ENCODE measurements around the gene GNAT2.
A peak's percentile ranks its signal among the peaks of the same experiment; 100 is the strongest.

The GNAT2 gene

DNA sequence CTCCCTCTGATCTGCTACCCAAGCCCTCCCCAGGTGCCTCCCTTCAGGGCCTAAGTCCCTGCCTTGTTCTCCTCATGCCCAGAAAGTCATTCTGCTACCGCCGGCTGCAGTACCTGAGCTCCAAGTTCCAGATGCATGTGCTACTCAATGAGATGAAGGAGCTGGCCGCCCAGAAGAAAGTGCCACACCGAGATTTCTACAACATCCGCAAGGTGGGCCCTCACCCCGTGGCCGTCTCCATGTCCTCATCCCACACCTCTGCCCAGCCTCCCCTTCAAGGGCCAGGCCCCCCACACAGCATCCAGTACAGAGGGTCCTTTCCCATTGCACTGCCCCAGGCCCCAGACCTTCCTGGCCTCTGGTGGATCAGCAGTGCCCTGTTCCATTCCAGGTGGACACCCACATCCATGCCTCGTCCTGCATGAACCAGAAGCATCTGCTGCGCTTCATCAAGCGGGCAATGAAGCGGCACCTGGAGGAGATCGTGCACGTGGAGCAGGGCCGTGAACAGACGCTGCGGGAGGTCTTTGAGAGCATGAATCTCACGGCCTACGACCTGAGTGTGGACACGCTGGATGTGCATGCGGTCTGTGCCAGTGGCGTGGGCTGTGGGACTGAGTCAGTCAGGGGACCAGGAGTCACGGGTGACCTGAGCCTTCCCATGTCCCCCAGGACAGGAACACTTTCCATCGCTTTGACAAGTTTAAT lies 8.4 kb upstream of the GNAT2 start:
- no peak for DNase-seq (ENCODE audit: low read depth in 2 of 2)

DNA sequence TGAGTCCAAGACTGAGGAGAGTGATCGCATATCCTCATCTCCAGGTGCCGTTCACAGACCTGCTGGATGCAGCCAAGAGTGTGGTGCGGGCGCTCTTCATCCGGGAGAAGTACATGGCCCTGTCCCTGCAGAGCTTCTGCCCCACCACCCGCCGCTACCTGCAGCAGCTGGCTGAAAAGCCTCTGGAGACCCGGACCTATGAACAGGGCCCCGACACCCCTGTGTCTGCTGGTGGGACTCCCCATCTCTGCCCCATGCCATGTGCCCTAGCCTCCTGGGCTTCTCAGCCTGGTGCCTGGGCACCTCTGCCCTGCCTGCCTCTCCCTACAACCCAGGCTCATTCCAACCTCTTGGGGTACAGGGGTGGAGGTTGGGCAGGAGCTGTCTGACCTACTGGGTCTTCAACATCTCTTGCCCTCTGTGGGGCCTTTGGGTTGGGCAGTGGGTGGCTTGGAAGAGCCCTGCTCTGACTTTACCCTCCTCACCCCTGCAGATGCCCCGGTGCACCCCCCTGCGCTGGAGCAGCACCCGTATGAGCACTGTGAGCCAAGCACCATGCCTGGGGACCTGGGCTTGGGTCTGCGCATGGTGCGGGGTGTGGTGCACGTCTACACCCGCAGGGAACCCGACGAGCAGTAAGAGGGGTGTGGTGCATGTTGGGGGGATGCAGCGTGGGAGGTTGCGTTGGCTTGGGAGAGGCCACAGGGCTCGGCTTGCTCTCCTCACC lies 7.4 kb upstream of the GNAT2 start:
- DNase-seq (ENCODE audit: low read depth in 2 of 2) = no peak

DNA sequence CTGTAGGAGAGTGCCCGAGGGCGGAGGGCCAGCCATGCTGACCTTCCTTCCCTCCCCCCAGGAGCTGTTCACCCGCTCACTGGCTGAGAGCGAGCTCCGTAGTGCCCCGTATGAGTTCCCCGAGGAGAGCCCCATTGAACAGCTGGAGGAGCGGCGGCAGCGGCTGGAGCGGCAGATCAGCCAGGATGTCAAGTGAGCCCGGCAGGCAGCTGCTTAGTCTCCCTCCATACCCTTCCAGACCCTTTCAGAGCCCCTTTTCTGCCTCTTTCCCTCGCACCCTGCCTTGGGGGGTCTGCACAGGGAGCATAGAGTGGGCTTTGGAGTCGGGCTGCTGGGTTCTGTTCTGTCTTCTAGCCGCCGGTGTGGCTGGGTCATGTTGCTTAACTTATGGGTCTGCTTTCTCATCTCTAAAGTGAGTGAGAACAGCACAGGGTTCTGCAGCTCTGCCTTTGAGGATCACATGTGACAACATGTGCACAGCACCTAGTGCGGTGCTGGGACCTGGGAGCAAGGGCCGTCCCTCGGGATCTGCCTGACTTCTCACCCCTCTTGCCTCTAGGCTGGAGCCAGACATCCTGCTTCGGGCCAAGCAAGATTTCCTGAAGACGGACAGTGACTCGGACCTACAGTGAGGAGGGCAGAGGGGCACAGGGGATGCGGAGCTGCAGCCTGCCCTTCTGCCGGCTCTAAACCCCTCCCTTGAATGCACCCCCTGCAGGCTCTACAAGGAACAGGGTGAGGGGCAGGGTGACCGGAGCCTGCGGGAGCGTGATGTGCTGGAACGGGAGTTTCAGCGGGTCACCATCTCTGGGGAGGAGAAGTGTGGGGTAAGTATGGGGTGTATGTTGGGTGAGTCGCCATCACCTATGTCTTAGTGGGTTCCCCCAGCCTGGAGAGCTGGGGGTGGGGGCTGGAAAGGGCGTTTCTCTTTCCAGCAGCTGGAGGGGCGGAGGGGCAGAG lies 6.5 kb upstream of the GNAT2 start:
- no peak for DNase-seq (ENCODE audit: low read depth in 2 of 2)

DNA sequence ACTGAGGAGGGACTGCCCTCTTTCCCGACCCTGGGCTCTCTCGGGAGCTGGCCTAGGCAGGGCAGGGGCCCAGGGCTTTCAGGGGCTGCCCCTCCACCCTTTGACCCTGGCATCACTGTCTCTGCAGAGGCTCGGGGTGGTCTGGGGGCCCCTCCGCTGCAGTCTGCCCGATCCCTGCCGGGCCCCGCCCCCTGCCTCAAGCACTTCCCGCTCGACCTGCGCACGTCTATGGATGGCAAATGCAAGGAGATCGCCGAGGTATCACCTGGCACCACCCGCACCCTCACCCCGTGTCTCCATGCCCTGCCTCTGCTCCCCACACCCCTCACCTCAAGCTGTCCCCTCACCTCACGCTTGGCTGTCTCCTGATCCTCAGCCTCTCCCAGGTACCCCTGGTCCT lies 5.8 kb upstream of the GNAT2 start:
- no peak for DNase-seq (ENCODE audit: low read depth in 2 of 2)

DNA sequence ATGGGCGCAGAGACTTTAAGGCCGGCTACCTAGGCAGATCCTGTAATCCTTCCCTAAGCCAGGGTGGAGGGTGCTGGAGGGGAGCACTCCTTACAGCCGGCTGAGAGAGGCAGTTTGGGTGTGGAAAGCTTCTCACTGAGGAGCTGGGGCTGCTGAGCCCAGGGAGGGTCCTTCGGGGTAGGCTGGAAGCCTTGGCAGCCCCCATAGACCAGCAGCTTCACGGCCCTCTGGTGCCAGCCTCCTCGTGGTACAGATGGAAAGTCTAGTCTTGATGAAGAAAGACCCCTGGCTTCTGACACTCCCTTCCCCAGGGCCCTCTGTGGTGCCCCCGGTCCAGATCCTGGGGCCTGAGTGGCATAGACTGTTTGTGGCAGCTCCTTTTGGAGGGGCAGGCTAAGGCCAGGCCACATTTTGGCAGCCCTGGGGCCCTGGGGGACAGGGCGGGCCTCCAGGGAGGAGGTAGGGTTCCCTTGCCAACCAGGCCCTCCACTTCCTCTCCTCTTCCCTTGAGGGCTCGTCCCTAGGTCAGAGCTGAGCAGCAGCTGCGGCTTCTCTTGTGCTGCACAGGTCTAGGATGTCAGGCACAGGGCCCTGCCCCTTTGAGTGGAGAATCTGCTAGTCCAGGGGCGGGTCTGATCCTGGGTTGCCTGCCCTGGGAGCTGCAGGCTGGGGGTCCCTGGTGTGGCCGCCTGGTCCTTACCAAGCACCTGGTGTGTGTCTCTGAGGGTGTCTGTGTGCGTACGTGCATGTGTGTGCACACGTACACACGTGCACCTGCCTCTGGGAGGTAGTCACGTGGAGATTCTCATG lies 5.0 kb upstream of the GNAT2 start:
- DNase-seq (ENCODE audit: low read depth in 2 of 2) = no peak

DNA sequence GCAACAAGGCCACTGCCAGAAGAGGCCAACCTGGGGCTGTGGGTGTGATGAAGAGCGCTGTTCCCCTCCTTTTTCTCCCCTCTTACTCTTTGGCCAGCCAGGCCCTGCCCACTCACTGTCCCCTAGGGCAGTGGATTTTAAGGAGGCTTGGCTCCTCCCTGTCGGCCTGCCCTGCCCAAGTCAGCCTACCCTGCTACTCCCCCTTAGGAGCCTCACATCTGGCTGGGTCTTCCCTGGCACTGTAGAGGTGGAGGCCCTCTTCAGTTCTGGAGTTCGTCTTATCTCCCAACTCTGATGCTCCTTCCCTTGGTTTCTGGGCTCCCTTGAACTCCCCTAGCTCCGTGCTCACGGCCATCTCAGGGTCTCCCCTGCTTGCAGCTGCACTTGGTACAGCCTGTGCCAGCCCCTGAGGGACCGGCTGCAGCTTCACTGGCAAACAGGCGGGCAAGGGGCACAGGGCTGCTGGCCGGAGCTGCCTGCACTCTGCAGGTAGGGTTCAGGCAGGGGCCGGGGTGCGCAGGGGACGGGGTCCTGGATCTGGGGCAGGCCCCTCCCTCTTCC lies 4.3 kb upstream of the GNAT2 start:
- no peak for DNase-seq (ENCODE audit: low read depth in 2 of 2)

DNA sequence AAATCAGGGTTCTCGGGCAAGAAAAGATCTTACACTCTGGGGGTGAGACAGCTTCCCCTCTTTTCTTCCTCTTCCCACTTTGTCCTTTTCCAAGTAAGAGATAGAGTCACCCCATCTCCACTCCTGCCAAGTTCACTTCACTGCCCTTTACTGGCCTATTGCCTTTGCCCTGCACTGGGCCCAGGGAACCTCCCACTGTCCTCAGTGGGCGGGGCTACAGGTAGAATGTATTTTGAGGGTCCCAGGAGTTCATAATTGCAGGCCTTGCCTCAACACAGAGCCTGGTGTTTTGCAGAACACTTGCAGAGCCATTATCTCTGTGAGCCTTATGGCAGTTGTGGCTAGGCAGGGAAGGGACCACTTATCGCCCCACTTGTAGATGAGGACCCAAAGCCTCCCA lies 3.5 kb upstream of the GNAT2 start:
- no peak for DNase-seq (ENCODE audit: low read depth in 2 of 2)

DNA sequence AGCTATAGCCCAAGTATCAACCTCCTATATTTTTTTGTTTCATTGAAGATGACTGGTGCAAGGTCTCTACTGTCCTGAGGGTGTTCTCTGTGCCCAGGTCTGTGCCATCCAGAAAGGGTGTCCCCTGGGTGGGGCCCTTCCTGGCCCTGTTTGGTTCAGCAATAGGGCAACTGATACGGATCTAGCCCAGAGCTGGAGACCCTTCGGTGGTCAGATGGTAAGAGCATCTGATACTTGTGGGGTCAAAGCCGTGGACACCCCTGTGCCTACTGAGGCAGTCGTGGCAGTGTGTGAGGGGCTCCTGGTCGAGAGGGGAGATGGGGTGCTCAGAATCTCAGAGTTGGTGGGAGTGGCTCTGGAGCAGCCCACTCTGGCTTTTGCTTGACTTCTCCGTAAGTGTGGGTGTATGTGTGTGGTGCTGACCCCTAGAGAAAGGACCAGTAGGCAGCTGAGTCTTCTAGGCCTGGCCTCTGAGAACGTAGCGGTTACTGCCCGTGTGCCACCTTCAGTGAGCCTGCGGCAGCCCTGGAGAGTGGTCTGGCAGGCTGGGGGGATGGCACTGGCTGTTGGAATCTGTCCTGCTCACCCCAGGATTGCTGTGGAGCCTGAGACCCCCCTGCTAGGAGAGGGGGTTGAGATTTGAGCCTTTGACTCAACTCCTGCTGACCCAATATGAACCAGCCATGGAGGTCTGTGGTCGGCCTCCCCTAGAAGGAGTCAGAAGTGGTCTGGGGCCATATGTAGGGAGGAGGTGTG lies 2.9 kb upstream of the GNAT2 start:
- no peak for DNase-seq (ENCODE audit: low read depth in 2 of 2)

DNA sequence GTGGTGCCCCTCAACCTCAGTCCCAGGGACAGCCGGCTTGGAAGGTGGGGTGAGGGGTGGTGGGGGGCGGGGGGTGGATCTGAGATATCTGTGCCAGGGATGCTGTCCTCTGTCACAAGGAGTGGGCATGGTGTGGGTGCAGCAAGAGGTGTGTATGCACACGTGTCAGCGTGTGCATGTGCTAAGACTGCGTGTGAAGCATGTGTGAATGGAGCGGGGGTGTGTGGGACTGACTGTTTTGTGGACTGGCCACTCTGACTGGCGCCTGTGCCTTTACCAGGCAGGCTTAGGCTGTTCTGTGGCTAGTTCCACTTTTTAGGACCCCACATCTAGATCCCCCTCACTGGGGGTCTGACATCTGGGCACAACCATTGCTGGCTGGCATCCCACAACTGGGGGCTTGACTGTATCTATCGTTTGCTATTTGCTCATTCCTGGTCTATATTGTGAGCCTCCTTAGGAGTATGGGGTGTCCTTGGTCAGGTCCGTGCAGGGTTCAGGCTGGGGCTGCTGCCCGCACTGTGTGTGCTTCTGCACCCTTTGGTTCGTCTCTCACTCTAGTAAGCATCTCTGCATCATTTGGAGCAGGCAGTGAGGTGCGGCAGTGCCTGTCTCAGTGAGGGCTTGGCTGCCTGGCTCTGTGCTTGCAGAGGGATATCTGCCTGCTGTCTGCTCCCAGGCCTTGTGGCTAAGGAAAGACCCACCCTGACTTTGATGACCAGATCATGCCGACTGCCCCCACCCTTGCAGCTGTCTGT lies 2.1 kb upstream of the GNAT2 start:
- DNase-seq (ENCODE audit: low read depth in 2 of 2) = no peak

DNA sequence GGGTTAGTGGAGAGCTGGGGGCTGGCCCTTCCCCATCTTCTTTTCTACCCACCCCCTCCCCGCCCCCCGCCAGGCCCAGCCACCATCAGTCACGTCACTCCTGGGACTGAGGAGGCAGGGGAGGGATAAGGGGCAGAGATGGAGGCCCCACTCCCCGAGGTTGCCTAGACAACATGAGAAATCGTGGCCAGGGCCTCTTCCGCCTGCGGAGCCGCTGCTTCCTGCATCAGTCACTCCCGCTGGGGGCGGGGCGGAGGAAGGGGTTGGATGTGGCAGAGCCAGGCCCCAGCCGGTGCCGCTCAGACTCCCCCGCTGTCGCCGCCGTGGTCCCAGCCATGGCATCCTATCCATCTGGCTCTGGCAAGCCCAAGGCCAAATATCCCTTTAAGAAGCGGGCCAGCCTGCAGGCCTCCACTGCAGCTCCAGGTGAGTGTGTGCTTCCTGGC lies 1.4 kb upstream of the GNAT2 start:
- DNase-seq (ENCODE audit: low read depth in 2 of 2) = peak; percentile 97

DNA sequence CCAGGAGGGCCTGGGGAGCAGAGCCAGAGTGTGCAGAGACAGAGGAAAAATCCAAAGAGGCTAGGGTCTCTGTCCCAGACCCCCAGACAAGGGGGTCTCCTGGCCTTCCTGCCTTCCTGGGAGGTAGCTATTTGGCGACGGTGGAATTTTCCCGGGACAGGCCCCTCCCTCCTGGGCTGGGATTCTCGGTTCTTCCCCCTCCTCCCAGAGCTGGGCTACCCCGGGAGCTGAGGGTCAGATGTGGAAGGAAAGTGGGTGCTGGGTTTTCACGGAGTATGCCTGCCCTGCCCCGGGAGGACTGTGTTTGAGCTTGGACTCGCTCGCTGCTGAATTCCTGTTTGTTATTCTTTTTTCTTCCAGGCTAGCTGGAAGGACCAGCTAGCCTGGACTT lies 980 bp upstream of the GNAT2 start:
- DNase-seq (ENCODE audit: low read depth in 2 of 2) = no peak

DNA sequence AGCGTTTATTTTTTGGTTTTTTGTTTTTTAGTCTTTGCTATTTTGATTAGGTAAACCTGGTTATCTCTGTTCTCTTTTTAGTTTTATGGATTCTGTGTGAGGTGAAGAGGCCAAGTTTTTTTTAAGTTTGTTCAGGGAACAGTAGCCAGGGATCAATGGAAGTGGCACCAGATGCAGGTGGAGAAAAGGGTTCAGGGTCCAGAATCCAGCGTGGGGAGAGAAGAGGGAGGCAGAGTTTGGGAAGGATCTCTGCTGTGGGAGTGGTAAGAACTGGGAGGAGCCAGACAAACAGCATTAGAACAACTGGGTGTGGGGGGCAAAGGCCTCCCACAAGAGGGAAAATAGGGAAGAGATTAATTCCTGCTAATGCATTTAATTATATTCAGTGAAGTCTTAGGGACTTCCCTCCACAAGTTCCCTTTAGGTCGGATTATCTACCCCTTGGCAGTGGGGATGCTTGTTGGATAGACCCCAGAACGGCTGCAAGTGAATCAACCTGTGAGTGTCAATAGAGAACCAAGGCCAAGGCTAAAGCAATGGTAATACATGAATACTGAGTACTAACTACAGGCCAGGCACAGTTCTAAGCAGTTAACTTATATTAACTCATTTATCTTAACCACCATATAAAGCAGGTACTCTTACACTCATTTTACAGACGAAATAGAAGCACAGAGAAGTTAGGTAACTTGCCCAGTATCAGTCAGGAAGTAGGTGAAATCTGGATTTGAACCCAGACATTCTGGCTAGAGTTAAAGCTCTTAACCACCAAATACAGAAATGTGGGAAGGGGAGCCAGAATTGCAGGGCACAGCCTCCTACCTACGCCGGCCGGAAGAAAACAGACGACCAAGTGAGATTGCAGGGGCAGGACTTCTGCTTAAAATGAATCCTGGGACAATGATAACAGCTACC lies 498 bp downstream of the GNAT2 start:
- no peak for DNase-seq (ENCODE audit: low read depth in 2 of 2)

DNA sequence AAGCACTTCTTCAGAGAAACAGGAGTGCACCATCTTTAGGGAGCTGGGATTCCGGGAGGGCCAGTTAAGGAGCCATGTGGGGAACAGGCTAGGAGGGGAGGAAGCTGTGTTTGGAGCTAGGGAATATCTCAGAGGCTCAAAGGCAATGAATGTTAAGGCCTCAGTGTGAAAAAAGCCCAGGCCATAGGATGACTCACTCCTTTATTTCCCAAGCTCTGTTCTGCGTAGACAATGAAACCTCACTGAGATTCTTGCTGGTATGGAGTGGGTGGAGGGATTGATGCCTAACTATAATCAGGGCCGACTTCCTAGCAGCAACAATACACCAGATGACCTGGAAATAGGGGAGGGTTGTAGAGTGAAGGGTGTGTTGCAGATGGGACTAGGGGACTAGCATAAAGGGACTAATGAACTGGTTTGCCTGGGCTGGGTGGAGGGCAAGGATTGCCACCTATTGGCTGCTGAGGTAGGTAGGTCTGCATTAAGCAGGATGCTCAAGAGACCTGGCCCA lies 2.1 kb downstream of the GNAT2 start:
- no peak for DNase-seq (ENCODE audit: low read depth in 2 of 2)

DNA sequence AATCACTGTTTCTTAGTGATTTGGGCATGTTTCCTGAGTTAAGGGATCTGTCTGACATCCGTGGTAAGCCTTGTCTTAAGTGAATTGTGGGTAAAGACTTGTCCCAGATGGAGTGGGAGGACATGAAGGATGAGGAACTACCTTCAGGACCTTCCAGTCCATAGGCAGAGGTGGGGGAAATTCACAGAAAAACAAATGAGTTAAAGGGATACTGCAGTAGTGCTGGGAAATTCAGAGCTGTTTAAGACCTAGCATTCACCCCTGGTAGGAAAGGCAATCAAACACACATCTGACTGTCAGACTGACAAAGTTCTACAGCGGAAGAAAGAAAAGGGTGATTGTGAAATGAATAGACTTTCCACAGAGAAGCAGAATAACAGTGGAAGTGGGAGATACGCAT lies 3.0 kb downstream of the GNAT2 start:
- no peak for DNase-seq (ENCODE audit: low read depth in 2 of 2)

DNA sequence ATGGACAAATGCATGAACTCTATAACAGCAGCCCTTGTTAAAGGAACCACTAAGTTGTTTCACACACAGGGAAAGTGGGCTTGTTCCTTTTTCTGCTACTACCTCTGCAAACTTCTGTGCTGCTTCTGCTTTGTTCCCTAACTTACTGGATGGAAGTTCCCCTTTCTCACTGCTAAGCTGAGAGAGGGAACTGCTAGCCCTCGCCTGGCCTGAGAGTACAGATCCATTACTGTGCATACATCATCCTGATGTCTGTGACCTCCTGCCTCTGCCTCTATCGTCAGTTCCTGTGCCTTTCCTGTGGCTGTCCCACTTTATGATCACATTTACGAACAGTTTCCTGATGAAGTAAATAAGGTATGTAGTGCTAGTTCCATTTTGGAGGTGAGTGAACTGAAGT lies 3.5 kb downstream of the GNAT2 start:
- no peak for DNase-seq (ENCODE audit: low read depth in 2 of 2)

DNA sequence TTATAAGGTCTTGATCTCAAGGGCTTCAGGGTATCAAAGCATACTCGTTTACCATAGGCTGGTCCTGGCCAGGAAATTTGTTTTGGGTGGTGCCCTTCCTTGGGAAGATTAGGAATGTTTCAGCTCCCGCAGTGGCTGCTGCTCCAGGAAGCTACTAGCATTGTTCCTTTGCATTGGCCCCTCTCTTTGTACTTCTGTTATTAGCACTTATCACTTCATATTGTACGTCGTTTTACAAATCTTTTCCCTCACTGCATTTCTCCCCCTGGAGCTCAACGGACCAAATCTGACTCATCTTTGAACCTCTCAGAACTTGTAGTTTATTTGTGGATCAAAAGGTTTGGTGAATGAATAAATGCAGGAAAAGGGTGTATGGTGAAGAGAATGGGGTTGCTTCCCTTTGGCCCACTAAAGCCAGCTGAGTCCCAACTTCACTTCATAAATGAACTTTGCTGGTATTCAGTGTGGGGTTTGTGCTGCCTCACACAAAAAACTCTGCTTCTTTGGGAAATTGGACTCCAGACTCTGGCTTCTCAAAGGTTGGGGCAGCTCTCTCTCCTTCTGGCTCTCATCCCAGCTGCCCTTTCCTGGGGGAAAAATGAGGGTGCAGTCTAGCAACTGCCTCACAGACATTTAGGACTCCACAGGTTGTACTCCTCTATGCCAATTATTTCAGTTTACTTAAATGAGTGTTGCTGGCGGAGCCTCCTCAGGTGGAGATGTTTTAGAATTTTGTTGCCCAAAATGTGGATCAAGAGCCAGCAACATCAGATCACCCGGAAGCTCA lies 5.9 kb downstream of the GNAT2 start:
- DNase-seq (ENCODE audit: low read depth in 2 of 2) = no peak

DNA sequence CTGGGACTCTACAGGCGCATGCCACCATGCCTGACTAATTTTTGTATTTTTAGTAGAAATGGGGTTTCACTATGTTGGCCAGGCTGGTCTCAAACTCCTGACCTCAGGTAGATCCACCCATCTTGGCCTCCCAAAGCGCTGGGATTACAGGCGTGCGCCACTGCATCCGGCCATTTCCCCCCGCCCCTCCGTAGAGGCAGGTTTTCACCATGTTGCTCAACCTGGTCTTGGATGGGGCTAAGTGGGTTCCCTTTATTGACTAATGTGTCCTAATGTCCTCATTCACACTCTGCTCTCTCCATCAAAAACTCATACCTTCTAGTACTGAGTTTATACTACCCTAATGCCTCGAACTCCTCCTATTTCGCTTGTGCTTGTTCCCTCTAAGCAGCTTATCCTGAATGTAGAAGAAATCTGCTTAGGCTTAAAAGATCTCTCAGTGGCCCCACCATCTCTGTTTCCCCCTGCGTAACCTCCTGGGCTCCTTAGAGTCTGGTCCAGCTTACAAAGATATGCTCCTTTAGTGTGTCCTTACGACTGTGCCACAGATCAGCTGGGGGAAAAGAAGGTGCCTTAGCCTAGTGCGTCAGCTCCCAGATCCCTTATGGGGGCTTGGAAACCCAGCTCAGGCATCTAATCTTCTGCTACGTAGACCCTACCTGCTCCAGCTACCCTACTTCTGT lies 8.0 kb downstream of the GNAT2 start:
- no peak for DNase-seq (ENCODE audit: low read depth in 2 of 2)

Data from stimulated activated CD4-positive, alpha-beta T cell treated with anti-CD3 and anti-CD28 coated beads, Interleukin-4, amount 100 ng/mL, for 48 hours (primary cell).